Activated CD4-positive, CD25-positive, alpha-beta regulatory T cell (primary cell): ENCODE measurements around the gene MINDY3.
"Not testable (repeated sequence)": the region's sequence is repeated elsewhere in the genome, so short reads cannot be mapped to it uniquely, and the experiment has no call there.

ENCODE experiments used
- DNase-seq, 4 experiments: peaks; one replicate each; lab custom pipeline; 2025; lab: John Stamatoyannopoulos, UW

MINDY3 gene

GRCh38 chr10:15859906-15860691 lies at the start of gene MINDY3:
Gene MINDY3, minus strand, starts transcription at chr10:15860507. Its CDS starts 208 bp downstream, at chr10:15860299.
- peak; percentile 60 to 66 (median 63) for DNase-seq

GRCh38 chr10:15901889-15902288 lies 41.6 kb upstream of the MINDY3 start:
- DNase-seq, result no peak

DNA sequence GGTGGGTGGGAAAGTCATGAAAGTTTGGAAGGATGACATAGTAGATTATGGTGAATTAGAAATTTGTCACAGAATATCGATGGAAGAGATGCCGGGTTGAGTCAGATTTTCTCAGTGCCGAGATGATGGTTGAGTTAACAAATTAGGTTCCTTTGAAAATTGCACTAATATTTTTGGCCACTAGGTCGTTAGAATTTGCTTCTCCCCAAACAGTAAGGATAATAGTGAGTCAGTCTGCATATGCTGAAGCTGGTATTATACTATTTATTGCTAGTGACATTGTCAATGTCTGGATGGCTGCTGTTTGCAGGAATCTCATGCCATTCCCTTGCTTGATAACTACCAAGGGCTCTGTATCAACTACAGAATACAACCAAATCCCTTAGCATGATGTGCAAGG lies 37.7 kb upstream of the MINDY3 start:
- no peak for DNase-seq

GRCh38 chr10:15897287-15897686 lies 37.0 kb upstream of the MINDY3 start:
- DNase-seq, result no peak

DNA sequence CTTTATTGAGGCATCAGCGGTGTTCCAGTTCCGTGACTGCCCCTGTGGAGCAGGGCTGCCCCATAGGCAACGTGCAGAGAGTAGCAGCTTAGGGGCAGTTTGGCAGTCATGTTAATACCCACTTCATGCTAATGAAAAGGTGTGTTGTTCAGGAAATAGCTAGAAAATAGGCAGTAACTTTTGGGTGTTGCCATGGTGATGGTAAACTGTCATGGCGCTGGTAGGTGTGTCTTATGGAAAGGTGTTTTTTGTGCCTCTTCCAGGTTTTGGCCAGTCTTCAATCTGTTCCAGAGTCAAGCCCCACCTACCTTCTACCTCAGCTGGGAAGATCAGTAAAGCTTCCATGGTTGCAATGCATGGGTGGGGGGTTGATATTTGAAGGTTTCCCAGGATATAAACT lies 36.3 kb upstream of the MINDY3 start:
- DNase-seq, result no peak

GRCh38 chr10:15884447-15884846 lies 24.1 kb upstream of the MINDY3 start:
- no peak for DNase-seq

GRCh38 chr10:15881542-15881941 lies 21.2 kb upstream of the MINDY3 start:
- no peak for DNase-seq

- DNase-seq, result no peak
These were observed 19.4 kb upstream of the MINDY3 start for GRCh38 chr10:15879663-15880062.

DNA sequence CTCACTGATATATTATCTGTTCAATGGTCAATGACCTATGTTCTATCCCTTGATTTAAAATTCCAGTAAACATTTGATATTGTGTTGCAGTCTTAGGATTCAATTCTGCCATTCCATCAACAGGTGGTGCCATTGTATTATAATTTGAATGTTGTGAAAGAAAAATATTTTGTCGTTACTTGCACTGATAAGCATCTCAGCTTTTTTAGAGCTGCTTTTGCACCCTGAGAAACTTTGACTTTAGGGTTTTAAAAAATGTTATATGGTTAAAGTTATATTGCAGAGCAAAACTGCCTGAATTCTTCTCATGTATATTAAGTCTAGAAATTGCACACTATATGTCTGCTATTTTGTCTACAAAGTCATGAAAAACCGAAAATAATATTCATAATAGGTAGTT lies 18.8 kb upstream of the MINDY3 start:
- DNase-seq, result no peak

DNA sequence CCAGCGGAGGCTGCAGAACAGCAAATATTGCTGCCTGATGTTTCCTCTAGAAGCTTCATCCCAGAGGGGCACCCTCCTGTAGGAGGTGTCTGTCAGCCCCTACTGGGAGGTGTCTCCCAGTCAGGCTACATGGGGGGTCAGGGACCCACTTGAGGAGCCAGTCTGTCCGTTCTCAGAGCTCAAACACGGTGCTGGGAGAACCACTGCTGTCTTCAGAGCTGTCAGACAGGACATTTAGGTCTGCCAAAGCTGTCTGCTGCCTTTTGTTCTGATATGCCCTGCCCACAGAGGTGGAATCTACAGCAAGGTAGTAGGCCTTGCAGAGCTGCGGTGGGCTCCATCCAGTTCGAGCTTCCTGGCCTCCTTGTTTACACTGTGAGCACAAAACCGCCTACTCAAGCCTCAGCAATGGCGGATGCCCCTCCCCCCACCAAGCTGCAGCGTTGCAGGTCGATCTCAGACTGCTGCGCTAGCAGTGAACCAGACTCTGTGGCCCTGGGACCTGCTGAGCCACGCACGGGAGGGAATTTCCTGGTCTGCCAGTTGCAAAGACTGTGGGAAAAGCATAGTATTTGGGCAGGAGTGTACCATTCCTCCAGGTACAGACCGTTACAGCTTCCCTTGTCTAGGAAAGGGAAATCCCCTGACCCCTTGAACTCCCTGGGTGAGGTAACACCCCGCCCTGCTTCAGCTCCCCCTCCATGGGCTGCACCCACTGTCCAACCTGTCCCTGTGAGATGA lies 17.7 kb upstream of the MINDY3 start:
- DNase-seq, result no peak

- DNase-seq, result not testable (repeated sequence)
These were observed 16.0 kb upstream of the MINDY3 start for GRCh38 chr10:15876274-15876673.

DNA sequence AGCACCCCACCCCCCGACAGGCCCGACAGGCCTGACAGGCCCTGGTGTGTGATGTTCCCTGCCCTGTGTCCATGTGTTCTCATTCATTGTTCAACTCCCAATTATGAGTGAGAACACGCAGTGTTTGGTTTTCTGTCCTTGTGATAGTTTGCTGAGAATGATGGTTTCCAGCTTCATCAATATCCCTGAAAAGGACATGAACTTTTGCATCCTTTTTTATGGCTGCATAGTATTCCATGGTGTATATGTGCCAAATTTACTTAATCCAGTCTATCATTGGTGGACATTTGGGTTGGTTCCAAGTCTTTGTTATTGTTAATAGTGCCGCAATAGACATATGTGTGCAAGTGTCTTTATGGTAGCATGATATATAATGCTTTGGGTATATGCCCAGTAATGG lies 12.3 kb upstream of the MINDY3 start:
- not testable (repeated sequence) for DNase-seq

GRCh38 chr10:15871823-15872222 lies 11.5 kb upstream of the MINDY3 start:
- no peak for DNase-seq

- DNase-seq, result no peak
These were observed 9.6 kb upstream of the MINDY3 start for GRCh38 chr10:15869935-15870334.

DNA sequence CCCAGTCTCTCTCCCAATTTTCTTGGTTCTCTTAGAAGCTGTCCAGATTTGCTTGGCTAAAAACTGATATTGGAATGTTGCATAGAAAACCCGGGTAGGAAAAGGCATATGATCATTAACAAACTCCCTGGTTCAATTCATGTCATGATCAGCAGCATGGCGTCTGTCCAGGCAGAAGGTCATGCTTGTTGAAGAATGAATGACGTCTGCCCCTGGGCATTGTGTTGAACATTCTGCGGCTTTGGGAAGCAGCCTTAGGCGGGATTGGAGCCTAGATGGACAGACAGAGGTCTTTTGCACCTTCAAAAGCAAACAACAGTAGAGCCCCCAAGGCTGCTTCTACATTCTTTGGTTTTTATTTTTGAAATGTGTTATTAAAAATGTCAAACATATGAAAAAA lies 7.7 kb upstream of the MINDY3 start:
- DNase-seq, result no peak

DNA sequence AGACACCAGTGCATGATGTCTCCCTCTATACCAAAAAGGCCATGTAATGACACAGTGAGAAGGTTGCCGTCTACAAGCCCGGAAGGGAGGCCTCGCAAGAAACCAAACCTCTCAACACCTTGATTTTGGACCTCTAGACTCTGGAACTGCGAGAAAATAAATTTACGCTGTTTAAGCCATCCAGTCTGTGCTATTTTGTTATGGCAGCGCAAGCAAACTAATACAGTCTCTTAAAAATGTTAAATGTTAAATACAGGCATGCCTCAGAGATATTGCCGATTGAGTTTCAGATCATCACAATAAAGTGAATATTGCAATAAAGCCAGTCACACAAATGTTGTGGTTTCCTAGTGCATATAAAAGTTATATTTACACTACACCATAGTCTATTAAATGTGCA lies 5.0 kb upstream of the MINDY3 start:
- no peak for DNase-seq

GRCh38 chr10:15864419-15864818 lies 4.1 kb upstream of the MINDY3 start:
- DNase-seq, result no peak

- no peak for DNase-seq
These were observed 3.4 kb upstream of the MINDY3 start for GRCh38 chr10:15863733-15864132.

GRCh38 chr10:15863323-15863722 lies 3.0 kb upstream of the MINDY3 start:
- no peak for DNase-seq

DNA sequence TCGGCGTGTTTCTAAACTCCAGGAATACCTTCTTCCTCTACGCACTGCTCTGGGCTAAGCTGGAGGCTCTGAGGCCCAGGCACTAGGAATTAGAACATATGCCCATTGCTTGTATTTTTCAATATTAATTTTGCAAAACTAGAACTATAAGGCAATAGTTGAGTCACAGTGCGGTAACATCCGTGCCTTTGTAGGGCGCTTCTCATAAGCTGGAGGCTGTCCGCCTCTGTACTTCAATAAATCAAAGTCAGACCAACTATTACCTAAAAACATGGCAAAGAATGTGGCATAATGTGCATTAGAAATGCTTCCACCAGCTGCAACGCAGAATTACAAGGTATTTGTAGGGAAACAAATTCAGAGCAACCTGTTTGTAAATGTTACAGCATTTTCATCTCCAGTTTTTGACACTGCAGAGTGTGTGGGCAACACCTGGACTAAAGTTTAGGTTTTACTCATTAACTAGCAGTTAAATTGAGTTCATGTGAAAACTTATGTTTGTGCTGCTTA lies 440 bp upstream of the MINDY3 start:
- no peak for DNase-seq

DNA sequence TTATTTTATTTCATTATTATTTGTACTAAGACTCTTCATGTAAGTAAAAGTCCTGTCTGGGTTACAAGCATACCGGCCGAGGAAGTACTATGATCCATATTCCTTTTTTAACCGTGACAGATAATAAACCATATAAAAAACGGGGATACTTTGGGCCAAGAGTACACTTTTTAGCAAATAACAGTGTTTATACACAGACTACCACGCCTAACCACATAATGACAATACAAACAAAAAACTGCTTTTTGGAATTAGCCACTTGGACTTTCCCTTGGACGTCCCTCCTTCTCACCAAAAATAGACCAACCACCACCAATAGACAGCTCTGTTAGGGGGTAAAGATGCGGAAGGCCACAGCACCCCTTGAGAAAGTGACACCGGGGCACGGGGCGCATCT lies 800 bp downstream of the MINDY3 start:
- no peak for DNase-seq

DNA sequence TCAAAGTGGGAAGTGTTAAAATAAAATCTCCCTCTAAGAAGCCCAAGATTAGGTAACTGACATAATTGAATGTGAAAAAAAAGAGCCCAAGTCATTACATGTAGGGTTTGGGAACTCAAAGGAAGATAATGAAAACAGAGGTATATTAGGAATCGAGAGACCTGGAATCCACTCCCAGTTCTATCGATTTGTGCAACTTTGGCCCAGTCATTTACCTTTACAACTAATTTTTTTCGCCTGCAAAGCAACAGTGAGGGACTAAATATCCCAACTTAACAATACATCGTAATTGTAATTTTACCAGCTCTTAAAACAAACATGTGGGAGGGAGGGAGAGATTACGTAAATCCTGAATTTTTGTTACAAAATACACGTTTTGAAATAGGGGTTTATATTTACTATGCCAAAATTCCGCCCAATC lies 1.4 kb downstream of the MINDY3 start:
- no peak for DNase-seq

DNA sequence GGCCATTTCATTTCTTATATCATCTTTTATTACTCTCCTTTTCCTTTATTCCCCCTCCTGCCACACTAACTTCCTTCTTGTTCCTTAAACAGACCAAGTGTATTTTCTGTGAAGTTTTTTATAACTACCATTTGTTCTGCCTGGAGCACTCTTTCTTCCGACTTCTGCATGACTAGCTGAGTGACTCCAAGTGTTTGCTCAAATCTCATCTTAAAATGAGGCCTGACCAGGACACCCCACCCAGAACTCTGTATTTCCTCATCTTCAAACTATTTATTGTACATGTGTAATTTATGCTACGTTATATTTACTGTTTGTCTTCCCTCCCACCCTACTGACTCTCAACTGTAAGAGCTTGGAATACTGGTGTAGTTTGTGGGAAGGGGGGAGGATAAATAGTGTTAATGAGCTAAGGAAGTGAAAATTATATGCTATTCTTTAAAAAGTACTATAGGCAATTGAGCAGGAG lies 3.2 kb downstream of the MINDY3 start:
- no peak for DNase-seq
